GM21515 (cell line): ENCODE data around the gene EPHA4.

ENCODE experiments used
- ATAC-seq: cut with Tn5 transposase; IDR thresholded peaks from one replicate; pipeline ENCODE4 v1.9.1; 2021; ENCODE audit not compliant: unreplicated experiment

EPHA4 gene

GRCh38 chr2:221410487-221410886 is 161.6 kb downstream of the EPHA4 start:
- no peak for ATAC-seq

- ATAC-seq, result no peak
Measured at GRCh38 chr2:221407765-221408164, 164.3 kb downstream of the EPHA4 start.

- ATAC-seq, result no peak
Measured at GRCh38 chr2:221405521-221405920, 166.6 kb downstream of the EPHA4 start.

GRCh38 chr2:221402072-221402471 is 170.0 kb downstream of the EPHA4 start:
- no peak for ATAC-seq

GRCh38 chr2:221400411-221400810 is 171.7 kb downstream of the EPHA4 start:
- ATAC-seq, result no peak

DNA sequence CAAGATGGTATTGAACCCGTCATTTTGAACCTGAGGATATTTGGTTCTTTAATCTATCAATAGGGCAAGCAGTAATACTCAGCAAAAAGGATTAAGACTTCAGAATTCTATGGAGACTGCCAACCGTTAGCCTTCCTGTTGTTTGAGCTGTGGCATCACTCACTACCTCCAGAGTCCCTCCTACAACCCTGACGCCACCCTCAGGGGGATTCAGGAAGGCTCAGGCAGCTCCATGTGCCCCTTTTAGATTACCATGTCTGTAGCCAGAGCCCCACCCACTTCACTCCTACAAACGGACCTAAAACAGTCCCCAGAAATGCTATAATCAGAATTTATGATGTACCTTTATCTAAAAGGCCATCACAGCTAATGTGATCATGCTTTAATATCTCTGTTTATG is 172.9 kb downstream of the EPHA4 start:
- no peak for ATAC-seq

- ATAC-seq, result no peak
Measured at GRCh38 chr2:221397187-221397586, 174.9 kb downstream of the EPHA4 start.

DNA sequence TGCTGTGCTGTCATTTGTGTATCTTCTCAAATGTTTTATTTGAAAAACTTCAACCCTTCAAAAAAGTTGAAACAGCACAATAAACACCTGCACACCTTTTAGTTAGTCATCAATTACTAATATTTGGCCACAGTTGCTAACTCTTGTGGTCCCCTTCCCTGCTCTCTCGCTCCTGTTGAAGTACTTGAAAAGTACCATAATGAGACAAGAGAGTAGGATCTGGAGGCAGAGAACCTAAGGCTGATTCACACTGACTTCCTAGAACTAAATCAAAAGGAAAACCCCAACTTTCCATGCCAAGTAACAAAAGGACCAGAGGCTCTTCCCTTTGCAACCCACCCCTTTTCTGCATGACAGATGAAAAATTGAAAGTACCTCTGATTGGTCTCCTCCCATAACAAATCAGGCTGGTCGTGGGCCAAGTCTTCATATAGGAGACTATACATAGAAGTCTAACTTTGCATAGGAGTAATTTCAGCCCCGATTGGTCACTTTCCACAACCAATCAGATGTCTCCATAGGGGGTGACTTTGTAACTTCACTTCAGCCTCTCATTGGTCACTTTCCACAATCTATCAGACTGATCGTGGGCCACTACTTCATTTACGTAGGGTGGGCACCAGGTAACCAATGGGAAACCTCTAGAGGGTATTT is 179.7 kb downstream of the EPHA4 start:
- ATAC-seq, result no peak

DNA sequence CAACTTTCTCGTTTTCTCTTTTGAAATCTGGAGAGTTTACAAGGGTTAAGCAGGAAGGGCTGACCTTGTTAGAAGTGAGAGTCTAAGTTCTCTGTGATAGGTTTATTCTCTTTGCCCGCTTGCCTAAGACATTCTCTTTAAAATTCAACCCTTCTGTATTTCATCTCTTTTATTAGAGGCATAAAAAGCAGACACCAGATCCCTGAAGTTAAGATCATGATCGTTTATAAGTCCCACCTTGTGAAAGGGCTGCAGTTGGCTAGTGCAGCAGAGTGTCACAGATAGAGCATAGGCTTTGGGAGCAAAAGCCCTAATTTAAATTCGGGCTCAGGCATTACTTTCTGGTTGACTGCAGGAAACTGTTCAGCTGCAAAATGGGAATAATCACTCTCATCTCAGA is 181.2 kb downstream of the EPHA4 start:
- no peak for ATAC-seq

- ATAC-seq, result no peak
Measured at GRCh38 chr2:221389904-221390303, 182.2 kb downstream of the EPHA4 start.

- no peak for ATAC-seq
Measured at GRCh38 chr2:221389421-221389820, 182.7 kb downstream of the EPHA4 start.

DNA sequence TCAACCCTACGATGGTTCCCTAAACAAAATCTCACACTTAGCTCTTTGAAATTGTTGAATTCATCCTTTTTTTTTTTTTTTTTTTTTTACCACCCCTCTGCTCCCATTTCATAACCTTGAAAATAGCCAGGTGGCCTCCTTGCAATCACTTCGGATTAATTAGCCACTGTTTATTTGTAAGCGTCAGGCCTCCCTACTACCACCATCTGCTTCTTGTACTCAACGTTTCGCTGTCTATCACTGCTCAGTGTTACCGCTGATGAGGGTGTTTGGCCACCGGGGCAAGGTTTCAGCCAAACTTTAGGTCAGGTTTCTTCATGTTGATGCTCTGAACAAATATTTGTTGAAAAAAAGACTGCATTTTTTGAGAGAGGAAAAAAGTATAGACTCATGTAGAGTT is 183.2 kb downstream of the EPHA4 start:
- no peak for ATAC-seq

DNA sequence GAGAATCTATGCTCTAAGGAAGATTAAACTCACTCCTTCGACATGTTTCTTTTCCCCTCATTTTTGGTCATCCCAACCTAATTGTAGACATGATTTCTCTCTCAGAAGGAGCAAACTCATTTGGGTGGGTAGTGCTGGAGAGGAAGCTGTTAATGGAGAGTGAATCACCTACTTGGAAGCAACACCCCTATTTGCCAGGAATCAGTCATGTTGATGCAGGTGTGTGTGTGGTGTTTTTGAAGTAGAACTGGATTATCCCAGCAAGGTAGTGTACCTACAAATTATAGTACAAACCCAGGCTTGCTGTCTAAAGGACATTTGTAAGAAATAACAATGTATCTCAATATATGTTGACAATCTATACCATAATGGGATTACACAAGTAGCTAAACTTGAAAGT is 186.4 kb downstream of the EPHA4 start:
- no peak for ATAC-seq

DNA sequence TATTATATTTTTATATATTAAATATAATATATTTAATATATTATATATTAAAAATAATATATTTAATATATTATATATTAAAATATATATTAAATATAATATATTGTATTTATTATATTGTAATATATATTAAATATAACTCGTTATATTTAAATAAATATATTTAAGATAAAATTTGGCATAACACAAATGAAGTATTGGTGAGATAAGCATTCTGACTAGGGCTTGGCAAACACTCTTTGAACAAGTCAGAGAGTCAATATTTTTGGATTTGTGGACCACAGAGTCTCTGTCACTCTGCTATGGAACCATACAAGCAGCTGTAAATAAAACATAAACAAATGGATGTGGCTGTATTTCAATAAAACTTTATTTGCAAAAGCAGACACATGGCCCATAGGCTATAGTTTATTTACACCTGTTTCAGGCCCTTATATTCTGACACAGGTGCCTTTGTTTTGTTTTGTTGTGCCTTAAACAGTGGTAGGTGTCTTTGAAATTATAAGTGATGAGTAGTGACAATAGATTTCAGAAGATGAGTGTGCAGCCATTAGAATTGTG is 190.1 kb downstream of the EPHA4 start:
- no peak for ATAC-seq

DNA sequence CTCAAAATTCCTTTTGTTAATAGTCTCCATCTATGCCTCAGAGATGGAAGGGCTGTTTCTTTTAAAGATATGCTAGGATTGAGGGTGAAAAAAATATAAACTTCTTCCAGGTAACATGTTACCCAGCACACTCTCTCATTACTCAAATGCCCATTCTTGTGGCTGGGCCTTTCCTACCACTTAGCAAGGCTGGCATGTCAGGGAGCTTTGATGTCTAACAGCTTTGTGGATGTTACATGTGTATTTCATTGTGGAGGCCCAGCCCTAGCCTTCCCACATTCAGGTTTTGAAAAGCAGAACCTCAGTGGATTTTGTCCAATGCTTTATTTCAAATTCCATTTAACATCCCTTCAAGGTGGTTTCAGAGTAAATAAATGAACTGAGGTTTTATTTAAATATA is 191.4 kb downstream of the EPHA4 start:
- no peak for ATAC-seq

GRCh38 chr2:221380062-221380461 is 192.0 kb downstream of the EPHA4 start:
- ATAC-seq, result no peak

GRCh38 chr2:221377597-221377996 is 194.5 kb downstream of the EPHA4 start:
- no peak for ATAC-seq

- ATAC-seq, result no peak
Measured at GRCh38 chr2:221377066-221377465, 195.0 kb downstream of the EPHA4 start.

- no peak for ATAC-seq
Measured at GRCh38 chr2:221374234-221374633, 197.9 kb downstream of the EPHA4 start.

- no peak for ATAC-seq
Measured at GRCh38 chr2:221372907-221373306, 199.2 kb downstream of the EPHA4 start.

- no peak for ATAC-seq
Measured at GRCh38 chr2:221372159-221372884, 199.8 kb downstream of the EPHA4 start.

DNA sequence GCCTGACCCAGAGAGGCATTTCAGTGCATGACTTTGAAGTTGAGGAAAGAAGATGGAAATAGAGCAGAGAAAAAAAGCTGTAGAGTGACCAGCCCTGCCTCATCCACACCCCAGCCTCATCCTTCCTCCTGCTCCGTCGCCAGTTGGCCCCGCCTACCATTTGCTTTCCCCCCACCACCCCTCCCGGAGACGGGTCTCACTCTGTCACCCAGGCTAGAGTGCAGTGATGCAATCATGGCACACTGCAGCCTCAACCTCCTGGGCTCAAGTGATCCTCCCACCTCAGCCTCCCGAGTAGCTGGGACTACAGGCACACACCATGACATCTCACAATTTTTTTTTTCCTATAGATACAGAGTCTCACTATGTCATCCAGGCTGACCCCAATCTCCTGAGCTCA is 200.8 kb downstream of the EPHA4 start:
- ATAC-seq, result no peak

GRCh38 chr2:221370857-221371211 is 201.3 kb downstream of the EPHA4 start:
- ATAC-seq, result no peak
